Eye (tissue), 1 donor: ENCODE results near the gene COL8A1.
"Not testable (repeated sequence)": the region's sequence is repeated elsewhere in the genome, so short reads cannot be mapped to it uniquely, and the experiment has no call there.

ENCODE experiments used
- DNase-seq: peaks from one replicate; pipeline ENCODE4 v3.0.0-alpha.2; 2015

Gene COL8A1

DNA sequence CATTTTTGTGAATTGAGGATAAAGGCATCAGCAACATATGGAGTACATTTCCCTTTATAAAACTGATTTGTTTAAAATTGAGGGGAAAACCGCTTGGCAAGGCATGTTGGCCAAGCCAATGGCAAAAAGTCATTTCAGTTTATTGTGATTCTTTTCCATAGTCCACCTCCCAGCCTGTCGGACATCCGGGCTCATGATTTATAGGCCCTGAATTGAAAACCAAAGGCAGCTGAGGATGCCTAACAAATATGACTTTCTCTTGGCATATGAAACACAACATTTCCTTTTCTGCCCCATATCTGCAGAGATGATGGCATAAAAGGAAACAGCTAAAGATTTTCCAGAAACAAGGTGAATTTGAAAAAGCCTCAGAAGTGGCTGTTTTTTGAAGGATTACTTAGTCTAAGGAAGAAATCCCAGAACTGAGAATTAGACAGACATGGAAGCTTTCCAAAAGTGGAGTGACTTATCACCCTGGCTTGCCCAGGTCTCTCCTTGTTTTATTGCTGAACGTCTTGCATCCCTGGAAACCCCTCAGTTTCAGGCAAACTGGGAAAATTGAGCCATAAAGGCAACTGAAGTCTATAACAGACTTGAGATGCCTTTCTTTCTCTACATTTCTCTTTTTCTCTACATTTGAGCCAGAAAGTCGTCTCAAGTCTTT lies 74.0 kb downstream of the COL8A1 start:
- DNase-seq, result no peak

- DNase-seq, result no peak
Measured at GRCh38 chr3:99713440-99713839, 75.0 kb downstream of the COL8A1 start.

GRCh38 chr3:99714146-99714545 lies 75.8 kb downstream of the COL8A1 start:
- no peak for DNase-seq

DNA sequence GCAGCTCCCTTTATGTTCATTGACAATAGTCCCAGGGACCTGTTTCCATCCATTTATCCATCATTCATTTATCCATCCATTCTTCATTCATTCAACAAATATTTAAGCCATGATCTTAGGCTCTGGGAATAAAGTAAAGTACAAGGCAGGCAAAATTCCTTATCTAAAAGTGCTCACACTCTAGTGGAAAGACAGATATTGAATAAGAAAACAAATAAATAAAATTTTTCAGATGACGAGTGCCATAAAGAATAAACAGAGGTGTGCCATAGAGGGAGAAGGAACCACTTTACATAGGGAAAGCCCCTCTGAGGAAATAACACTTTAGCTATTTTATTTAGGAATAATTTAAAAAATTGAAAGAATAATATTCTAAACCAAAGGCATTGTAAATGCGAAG lies 76.2 kb downstream of the COL8A1 start:
- DNase-seq, result no peak

GRCh38 chr3:99716463-99716995 lies 78.1 kb downstream of the COL8A1 start:
- DNase-seq, result no peak

- no peak for DNase-seq
Measured at GRCh38 chr3:99720985-99721632, 82.7 kb downstream of the COL8A1 start.

DNA sequence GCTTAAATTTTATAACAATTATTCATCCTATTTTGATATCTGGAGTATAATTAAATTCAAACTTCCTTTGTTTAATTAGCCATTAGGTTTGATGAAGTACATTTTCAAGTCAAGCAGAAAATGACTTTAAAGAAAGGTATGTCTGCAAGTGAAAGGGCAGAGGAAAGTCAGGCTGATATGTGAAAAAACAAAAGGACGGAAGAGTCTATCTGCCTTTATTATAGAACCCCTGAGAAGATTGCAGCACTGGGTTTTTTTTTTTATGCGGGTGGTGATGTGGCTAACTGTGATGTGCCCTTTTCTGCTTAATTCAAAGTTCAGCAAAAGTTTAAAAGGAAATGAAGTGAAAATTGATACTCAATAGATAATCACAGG lies 83.2 kb downstream of the COL8A1 start:
- no peak for DNase-seq

- DNase-seq, result no peak
Measured at GRCh38 chr3:99724276-99724675, 85.9 kb downstream of the COL8A1 start.

DNA sequence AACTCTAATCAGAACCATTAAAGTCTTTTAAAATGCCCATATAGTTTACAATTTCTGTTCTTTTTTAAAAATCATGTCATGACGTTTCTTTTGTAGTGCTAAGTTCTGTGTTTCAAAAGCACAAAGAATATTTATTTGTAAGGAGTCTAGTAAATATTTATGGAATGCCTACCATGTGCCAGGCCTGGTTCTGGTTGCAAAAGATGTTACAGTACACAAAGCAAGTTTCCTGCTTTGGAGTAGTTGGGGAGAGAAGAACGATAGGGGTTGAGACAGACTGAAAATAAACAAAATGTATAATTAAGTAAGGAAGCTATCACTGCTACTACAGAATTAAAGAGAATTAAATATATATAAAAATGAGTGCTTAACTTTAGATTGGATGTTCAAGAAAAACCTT lies 92.5 kb downstream of the COL8A1 start:
- no peak for DNase-seq

GRCh38 chr3:99731499-99731898 lies 93.1 kb downstream of the COL8A1 start:
- DNase-seq, result no peak

GRCh38 chr3:99740371-99740770 lies 102.0 kb downstream of the COL8A1 start:
- not testable (repeated sequence) for DNase-seq

GRCh38 chr3:99741588-99741987 lies 103.2 kb downstream of the COL8A1 start:
- DNase-seq, result no peak

DNA sequence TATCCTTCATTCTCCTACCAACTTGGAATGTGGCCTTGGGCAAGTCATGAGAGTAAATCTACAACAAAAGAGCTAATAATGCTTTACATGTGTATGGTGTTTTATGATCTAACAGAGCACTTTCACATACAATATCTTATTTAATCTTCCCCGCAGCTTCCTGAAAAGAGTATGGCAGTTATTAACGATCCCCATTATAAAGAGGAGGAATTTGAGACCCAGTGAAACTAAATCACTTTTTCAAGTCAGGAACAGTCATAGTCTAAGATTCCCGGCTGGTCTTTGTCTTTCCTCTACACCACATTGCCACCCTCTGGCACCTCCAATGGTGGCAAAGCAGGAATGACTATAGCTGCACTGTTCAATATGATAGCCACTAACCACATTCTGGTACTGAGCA lies 109.5 kb downstream of the COL8A1 start:
- DNase-seq, result no peak

- no peak for DNase-seq
Measured at GRCh38 chr3:99751649-99752048, 113.3 kb downstream of the COL8A1 start.

DNA sequence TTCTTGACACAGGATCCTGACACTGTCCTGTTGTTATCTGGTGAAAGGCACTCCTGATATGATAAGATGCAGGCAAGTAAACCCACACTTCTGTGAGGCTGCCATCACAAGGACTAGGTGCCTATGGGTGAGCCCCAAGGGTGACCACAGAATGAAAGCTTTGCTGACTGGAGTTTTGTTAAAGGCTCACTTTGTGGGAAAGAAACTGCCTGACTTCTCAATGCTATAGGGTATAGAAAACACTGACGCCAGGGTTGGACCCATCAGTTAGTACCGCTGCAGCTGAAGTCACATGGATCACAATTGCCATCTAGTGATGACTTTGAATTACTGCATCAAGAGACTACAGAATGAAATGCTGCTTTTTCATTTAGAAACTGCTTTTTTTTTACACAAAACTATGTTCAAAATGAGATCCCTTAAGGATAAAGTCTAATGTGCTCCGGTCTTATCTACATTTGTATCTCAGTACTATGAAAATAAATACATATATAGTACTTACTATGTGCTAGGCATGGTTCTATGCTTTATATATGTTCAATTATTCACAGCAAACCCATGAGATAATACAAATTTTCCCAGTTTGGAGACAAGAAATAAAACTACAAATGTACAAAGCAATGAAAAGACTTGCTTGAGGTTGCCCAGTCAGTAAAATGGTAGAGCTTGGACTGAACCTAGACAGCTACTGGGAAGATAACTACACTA lies 115.0 kb downstream of the COL8A1 start:
- peak; percentile 85 for DNase-seq

- no peak for DNase-seq
Measured at GRCh38 chr3:99755831-99756230, 117.4 kb downstream of the COL8A1 start.

DNA sequence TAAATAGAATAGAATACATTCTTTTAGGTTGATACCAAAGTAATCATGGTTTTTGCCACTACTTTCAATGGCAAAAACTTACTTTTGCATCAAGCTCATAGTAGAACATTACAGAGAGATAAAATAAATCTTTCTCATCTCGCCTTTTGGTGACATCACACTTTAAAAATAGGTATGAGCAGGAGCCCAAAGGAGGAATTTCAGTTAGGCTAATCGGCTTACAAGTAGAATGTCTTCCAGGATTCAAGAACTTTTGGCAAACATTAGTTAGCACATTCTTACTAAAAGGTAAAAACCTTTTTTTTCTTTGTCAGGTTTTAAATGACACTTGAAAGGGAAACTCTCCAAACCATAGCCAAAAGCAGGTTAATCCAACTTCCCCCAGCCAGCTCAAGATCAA lies 119.6 kb downstream of the COL8A1 start:
- no peak for DNase-seq

DNA sequence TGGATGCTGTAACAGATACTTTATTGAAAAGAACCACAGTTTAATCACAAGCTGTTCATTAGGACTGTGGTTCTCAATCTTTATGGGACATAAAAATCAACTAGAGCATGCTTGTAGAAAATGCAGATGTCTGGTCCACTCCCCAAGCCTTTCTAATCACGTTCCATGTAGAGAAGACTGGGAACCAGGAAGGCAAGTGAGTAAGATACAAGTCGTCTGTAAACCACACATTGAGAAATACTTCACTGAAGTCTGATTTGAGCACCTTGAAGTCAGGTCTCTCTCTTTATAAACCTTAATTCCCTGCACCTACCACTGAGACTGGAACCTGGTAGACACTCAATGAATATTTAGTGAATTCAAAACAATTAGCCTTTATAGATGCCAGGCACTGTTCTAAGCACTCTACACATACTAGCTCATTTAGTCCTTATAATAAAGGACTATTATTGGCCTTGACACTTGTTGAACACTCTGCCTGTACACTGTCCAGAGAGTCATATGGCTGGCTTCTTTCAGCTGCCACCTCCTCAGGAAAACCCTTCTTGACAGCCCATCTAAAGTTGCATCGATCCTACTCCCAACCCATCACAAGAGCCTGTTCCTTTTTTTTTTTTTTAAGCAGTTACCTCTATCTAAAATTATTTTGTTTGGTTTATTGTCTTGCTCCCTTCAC lies 120.2 kb downstream of the COL8A1 start:
- DNase-seq, result no peak

GRCh38 chr3:99760031-99760430 lies 121.6 kb downstream of the COL8A1 start:
- DNase-seq, result no peak

DNA sequence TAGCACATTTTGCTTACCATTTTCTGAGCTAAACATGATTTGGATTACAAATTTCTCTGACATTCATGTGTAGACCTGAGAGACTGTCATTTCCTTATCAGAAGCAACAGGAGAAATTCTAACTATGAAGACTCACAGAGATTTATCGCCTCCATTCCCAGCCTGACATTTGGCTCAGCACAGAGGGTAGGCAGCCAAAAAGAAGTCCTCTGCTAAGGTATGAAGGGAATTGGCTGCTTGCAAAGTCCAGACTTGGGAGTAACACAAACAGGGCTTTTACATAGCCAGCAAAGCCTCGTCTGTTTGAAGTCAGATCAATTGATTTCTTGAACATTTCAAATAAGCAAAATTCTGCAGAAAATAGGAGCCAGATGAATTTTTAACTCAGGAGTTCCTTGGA lies 122.2 kb downstream of the COL8A1 start:
- DNase-seq, result no peak

DNA sequence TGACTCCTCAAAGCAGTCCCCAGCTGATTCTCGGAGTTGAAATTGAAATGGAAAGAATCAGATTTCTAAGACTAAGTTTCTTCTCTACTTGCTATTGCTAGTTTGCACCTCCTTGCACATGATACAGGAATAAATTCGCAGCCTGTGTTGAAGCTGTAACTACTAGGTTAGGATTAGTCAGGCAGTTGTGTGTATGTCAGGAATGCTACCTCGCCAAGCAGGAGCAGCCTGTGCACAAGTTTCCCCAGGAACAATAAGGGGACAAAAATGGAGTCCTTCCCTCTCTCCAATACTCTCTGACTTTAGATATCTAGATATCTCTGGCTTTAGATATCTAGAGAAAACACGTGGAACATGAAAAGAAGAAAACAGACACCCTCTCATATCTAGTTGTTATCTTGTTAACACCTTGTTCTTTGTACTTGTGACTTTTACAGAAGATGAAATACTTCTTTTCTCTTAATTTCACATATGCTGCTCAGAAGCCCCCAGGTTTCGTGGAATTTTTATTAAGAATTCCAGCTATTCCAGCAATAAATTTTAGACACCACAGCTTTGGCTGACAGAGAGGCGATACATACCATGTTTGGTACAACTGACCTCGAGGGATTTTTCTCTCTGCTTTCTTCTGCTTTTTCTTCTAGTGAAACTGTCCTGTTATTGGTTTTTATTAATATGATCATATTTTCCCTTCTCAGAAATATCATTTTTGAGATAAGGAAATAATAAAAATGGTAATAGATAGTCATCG lies 123.2 kb downstream of the COL8A1 start:
- DNase-seq, result no peak

GRCh38 chr3:99762901-99763300 lies 124.5 kb downstream of the COL8A1 start:
- no peak for DNase-seq

GRCh38 chr3:99764377-99764776 lies 126.0 kb downstream of the COL8A1 start:
- no peak for DNase-seq
